Ishikawa (cell line): ENCODE data around the gene OGFOD2.

Source experiments
- CEBPB ChIP-seq: IDR thresholded peaks from 2 replicates; pipeline ENCODE4 v1.6.1; 2012
- CREB1 ChIP-seq: IDR thresholded peaks from 2 replicates; pipeline ENCODE4 v1.6.1; 2012; ENCODE audit warnings: low read depth
- EGR1 ChIP-seq: IDR thresholded peaks from 2 replicates; pipeline ENCODE4 v1.6.1; 2012
- EP300 ChIP-seq: IDR thresholded peaks from 2 replicates; pipeline ENCODE4 v1.6.1; 2012; ENCODE audit warnings: borderline replicate concordance
- FOXM1 ChIP-seq: IDR thresholded peaks from 2 replicates; pipeline ENCODE4 v1.6.1; 2012; ENCODE audit warnings: low read depth, borderline replicate concordance
- NFIC ChIP-seq: IDR thresholded peaks from 2 replicates; pipeline ENCODE4 v1.6.1; 2012
- RAD21 ChIP-seq: IDR thresholded peaks from 2 replicates; pipeline ENCODE4 v1.6.1; 2012; ENCODE audit warnings: low read depth
- REST ChIP-seq: IDR thresholded peaks from 2 replicates; pipeline ENCODE4 v1.6.1; 2012; ENCODE audit warnings: low read depth, mild to moderate bottlenecking
- TAF1 ChIP-seq: IDR thresholded peaks from 2 replicates; pipeline ENCODE4 v1.6.1; 2012; ENCODE audit warnings: low read depth, mild to moderate bottlenecking
- TCF12 ChIP-seq: IDR thresholded peaks from 2 replicates; pipeline ENCODE4 v1.6.1; 2012; ENCODE audit warnings: low read depth
- TEAD4 ChIP-seq: IDR thresholded peaks from 2 replicates; pipeline ENCODE4 v1.6.1; 2012
- USF1 ChIP-seq: IDR thresholded peaks from 2 replicates; pipeline ENCODE4 v1.6.1; 2012
- YY1 ChIP-seq: IDR thresholded peaks from 2 replicates; pipeline ENCODE4 v1.6.1; 2012; ENCODE audit warnings: low read depth
- ZBTB7A ChIP-seq: IDR thresholded peaks from 2 replicates; pipeline ENCODE4 v1.6.1; 2012; ENCODE audit warnings: low read depth
- TF ChIP-seq, protein P1 (sequence below): IDR thresholded peaks from 2 replicates; pipeline ENCODE4 v1.6.1; 2012

OGFOD2 gene

DNA sequence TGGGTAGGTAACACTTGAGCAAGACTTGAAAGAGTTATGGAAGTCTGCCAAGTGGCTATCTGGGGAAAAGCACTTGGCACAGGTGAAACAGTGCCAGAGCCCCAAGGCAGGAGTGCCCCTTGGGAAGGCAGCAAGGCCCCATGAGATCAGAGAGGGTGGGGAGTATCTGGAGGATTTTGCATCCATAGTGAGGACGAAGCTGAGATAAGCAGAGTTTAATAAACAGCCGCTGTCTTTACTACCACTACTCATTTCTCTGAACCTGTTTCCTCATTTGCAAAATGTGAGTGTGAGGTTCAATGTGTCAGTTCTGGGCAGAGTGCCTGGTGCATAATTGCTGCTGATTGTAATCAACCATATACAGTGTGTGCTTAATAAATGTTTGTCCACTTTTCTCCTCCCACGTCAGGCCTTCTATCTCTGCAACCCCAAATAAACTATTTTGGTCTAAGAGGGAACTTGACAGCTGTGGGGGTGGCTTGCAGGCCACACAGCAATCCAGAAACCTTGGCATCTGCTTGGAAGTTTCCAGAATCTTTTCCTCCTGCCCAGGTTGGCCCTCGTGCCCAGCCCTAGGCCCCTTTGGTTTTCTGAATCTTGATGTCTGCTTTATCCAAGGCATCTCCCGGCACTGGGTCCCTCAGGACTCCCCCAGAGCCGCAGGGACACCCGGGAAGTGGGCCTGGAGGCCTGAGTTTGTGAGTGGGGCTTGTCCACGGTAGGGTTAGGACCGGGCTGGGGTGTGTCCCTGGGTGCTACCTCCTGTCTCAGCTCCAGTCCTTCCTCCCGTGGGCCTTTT lies 13.3 kb upstream of the OGFOD2 start:
- TF ChIP-seq CREB1 = no peak
- TF ChIP-seq ZBTB7A = no peak
- TF ChIP-seq EGR1 = no peak
- TF ChIP-seq, protein P1, sequence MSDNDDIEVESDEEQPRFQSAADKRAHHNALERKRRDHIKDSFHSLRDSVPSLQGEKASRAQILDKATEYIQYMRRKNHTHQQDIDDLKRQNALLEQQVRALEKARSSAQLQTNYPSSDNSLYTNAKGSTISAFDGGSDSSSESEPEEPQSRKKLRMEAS = no peak
- no peak for TF ChIP-seq FOXM1
- no peak for TF ChIP-seq TAF1
- TF ChIP-seq REST = no peak
- no peak for TF ChIP-seq EP300
- TF ChIP-seq RAD21 = no peak
- no peak for TF ChIP-seq YY1
- no peak for TF ChIP-seq USF1
- TF ChIP-seq NFIC = no peak
- no peak for TF ChIP-seq TCF12
- no peak for TF ChIP-seq TEAD4
- no peak for TF ChIP-seq CEBPB

DNA sequence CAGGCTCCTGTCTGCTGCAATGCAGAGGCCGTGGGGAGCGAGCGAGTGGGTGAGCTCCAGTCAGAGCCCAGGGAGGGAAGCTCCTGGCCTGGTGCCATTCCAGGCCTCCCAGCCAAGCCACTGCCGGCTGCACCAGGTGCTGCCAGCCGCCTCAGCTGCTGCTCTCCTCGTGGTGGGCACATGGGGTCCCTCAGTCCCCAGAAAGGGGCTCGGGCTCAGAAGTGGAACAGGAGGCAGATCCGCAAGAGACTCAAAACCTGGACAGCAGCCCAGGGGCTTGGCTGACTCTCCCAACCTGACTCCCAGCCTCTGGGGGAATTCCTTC lies 11.1 kb upstream of the OGFOD2 start:
- no peak for TF ChIP-seq YY1

GRCh38 chr12:122964439-122965257 lies 10.4 kb upstream of the OGFOD2 start:
- TF ChIP-seq USF1 (no peak), EGR1 (no peak), TEAD4 (no peak), TAF1 (no peak), TCF12 (no peak), FOXM1 (no peak), EP300 (no peak), REST (no peak), CEBPB (no peak), NFIC (no peak), YY1 (no peak), CREB1 (no peak), ZBTB7A (no peak), RAD21 (no peak)
- TF ChIP-seq, protein P1 = no peak

GRCh38 chr12:122965321-122965751 lies 9.7 kb upstream of the OGFOD2 start:
- no peak for TF ChIP-seq TCF12
- no peak for TF ChIP-seq RAD21
- TF ChIP-seq USF1 = no peak
- TF ChIP-seq, protein P1 = no peak
- TF ChIP-seq NFIC = no peak
- TF ChIP-seq YY1 = no peak
- no peak for TF ChIP-seq FOXM1
- TF ChIP-seq ZBTB7A = no peak
